ENCODE measurements around the gene FLNC.

FLNC gene

DNA sequence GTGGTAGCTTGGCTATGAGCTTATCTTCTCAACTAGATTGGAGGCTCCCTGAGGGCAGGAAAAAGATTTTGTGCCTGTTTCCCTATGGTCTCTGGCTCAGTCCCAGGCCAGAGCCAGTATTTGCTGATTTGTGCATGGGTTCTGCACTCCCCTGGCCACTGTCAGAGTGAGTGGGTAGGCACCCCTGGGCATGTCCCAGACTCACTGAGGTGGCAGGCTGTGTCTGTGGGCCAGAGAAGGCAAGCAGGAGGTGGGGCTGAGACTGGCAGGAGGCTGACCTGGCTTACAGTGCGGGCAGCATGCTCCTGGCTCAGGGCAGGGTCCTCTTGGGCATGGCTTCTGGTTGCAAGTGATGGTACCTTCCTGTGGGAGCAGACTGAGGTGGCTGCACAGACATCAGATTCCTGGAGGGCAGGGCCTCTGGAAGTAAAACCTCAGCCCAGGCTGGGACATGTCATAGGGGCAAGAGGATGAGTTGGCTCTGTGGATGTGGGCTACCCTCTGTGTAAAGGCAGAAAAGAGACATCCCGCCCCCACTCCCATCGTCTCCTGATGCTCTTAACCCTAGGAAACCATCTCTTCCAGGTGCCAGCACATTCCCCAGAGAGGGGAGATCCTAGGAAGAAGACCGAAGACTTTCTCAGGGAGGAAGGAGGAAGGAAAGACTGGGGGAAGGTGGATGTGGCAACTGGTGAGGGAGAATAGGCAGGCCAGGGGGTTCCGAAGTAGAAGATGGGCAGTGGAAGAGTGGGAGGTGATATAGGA, 76.0 kb downstream of the FLNC start:
- peaks cover 4% of the 10 kb centered on the region for H3K4me1 ChIP-seq (ENCODE audit: insufficient read depth, low read length, poor library complexity, severe bottlenecking)
- no peaks in the 10 kb centered on the region for H3K79me2 ChIP-seq (ENCODE audit: insufficient read depth, low read length)
- no peak overlapping the region for H3K4me2 ChIP-seq (ENCODE audit: low read depth, low read length, poor library complexity, severe bottlenecking)
- no peak overlapping the region for H3K4me3 ChIP-seq (ENCODE audit: low read length, poor library complexity, severe bottlenecking)
- no peaks in the 10 kb centered on the region for H3K27me3 ChIP-seq (ENCODE audit: insufficient read depth, low read length, poor library complexity, severe bottlenecking)
- H3K9ac ChIP-seq (ENCODE audit: low read depth, low read length, poor library complexity, severe bottlenecking): no peak overlapping the region
- TF ChIP-seq EZH2phosphoT487 (IDR thresholded peaks at IDR 0.05; ENCODE audit: borderline replicate concordance): no peak
- TF ChIP-seq, protein P1, sequence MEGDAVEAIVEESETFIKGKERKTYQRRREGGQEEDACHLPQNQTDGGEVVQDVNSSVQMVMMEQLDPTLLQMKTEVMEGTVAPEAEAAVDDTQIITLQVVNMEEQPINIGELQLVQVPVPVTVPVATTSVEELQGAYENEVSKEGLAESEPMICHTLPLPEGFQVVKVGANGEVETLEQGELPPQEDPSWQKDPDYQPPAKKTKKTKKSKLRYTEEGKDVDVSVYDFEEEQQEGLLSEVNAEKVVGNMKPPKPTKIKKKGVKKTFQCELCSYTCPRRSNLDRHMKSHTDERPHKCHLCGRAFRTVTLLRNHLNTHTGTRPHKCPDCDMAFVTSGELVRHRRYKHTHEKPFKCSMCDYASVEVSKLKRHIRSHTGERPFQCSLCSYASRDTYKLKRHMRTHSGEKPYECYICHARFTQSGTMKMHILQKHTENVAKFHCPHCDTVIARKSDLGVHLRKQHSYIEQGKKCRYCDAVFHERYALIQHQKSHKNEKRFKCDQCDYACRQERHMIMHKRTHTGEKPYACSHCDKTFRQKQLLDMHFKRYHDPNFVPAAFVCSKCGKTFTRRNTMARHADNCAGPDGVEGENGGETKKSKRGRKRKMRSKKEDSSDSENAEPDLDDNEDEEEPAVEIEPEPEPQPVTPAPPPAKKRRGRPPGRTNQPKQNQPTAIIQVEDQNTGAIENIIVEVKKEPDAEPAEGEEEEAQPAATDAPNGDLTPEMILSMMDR (conservative IDR thresholded peaks at IDR 0.05; ENCODE audit: low read length): no peak
- no peaks in the 10 kb centered on the region for H4K20me1 ChIP-seq (ENCODE audit: insufficient read depth, low read length, poor library complexity, severe bottlenecking)
- no peak overlapping the region for H2AFZ ChIP-seq (ENCODE audit: low read length)
- no peaks in the 10 kb centered on the region for H3F3A ChIP-seq (ENCODE audit: low read depth)
- no peaks in the 10 kb centered on the region for H3K9me3 ChIP-seq (ENCODE audit: insufficient read depth, low read depth, low read length)
- H3K9me2 ChIP-seq (replicated peaks; ENCODE audit: low read depth, low read length): no peaks in the 10 kb centered on the region
- no peaks in the 10 kb centered on the region for H3K36me3 ChIP-seq (ENCODE audit: insufficient read depth, low read length)

DNA sequence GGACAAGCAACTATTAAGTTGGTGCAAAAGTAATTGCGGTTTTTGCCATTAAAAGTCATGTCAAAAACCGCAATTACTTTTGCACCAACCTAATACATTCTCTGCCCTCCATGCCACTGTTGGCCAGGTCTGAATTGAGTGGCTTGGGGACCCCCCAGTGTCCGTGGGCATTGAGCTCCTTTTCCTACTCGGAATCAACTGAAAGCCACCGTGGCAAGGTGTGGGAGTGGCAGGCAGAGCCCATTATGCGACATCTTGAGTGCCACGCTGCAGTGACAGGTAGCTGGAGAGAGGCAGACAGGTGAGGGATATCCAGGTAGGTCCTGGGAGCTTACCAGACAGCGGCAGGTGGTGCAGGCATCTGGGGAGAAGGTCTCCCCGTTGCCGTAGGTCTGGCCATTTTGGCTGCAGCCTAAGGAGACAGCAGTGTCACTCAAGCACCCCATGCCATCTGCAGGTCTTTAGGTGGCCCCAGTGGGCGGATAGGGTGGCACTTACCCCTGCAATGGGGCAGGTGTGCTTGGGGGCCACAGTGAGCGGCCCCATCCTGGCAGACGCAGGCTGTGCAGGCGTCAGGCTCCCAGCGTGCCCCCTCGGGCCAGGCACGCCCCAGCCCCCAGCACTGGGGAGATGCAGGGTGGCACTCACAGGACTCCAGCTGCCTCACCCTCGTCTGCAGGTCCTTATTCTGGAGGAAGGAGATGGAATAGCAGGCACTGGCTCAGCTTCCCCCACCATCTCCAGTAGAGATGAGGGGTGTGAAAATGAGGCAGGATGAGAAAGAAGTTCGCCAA, 76.8 kb downstream of the FLNC start:
- no peaks in the 10 kb centered on the region for H3F3A ChIP-seq (ENCODE audit: low read depth)
- peaks cover 4% of the 10 kb centered on the region for H3K4me1 ChIP-seq (ENCODE audit: insufficient read depth, low read length, poor library complexity, severe bottlenecking)
- TF ChIP-seq EZH2phosphoT487 (IDR thresholded peaks at IDR 0.05; ENCODE audit: borderline replicate concordance): no peak
- TF ChIP-seq, protein P1 (conservative IDR thresholded peaks at IDR 0.05; ENCODE audit: low read length): no peak
- no peaks in the 10 kb centered on the region for H4K20me1 ChIP-seq (ENCODE audit: insufficient read depth, low read length, poor library complexity, severe bottlenecking)
- H3K9me3 ChIP-seq (ENCODE audit: insufficient read depth, low read depth, low read length): no peaks in the 10 kb centered on the region
- no peaks in the 10 kb centered on the region for H3K9me2 ChIP-seq (replicated peaks; ENCODE audit: low read depth, low read length)
- H3K79me2 ChIP-seq (ENCODE audit: insufficient read depth, low read length): no peaks in the 10 kb centered on the region
- H2AFZ ChIP-seq (ENCODE audit: low read length): no peak overlapping the region
- no peaks in the 10 kb centered on the region for H3K27me3 ChIP-seq (ENCODE audit: insufficient read depth, low read length, poor library complexity, severe bottlenecking)
- no peaks in the 10 kb centered on the region for H3K36me3 ChIP-seq (ENCODE audit: insufficient read depth, low read length)
- H3K4me2 ChIP-seq (ENCODE audit: low read depth, low read length, poor library complexity, severe bottlenecking): no peak overlapping the region
- no peak overlapping the region for H3K4me3 ChIP-seq (ENCODE audit: low read length, poor library complexity, severe bottlenecking)
- no peak overlapping the region for H3K9ac ChIP-seq (ENCODE audit: low read depth, low read length, poor library complexity, severe bottlenecking)
